Skin of body (tissue), 2 donors: ENCODE results near the gene CD8A. TPM values are rescaled to one million over a fixed set of nuclear protein-coding genes. Genes with fewer than 3 reads are reported as not detected.

Experiments used
- DNase-seq: peaks from one replicate; lab custom pipeline; 2025; lab: John Stamatoyannopoulos, UW
- total RNA-seq: library from RNA; depleted of rRNA; stranded (reverse); fragments of >200 nt; gene quantifications from one replicate; pipeline ENCODE4 v1.2.3, GENCODE V29; 2014

CD8A gene
- total RNA-seq, 1 donor from 2014 or later = not detected

- no peak for DNase-seq
Measured at GRCh38 chr2:86809481-86810121, 18.9 kb upstream of the CD8A start.

- DNase-seq = peak; percentile 73
Measured at GRCh38 chr2:86808315-86809161, 17.8 kb upstream of the CD8A start.

- peak; percentile 15 for DNase-seq
Measured at GRCh38 chr2:86807468-86808275, 17.0 kb upstream of the CD8A start.

- DNase-seq = no peak
Measured at GRCh38 chr2:86807133-86807467, 16.4 kb upstream of the CD8A start.

GRCh38 chr2:86806059-86806857 is 15.5 kb upstream of the CD8A start:
- no peak for DNase-seq

- no peak for DNase-seq
Measured at GRCh38 chr2:86800856-86801567, 10.3 kb upstream of the CD8A start.

- no peak for DNase-seq
Measured at GRCh38 chr2:86794861-86795260, 4.1 kb upstream of the CD8A start.

GRCh38 chr2:86793752-86794151 is 3.0 kb upstream of the CD8A start:
- DNase-seq = no peak

- no peak for DNase-seq
Measured at GRCh38 chr2:86791573-86791972, 860 bp upstream of the CD8A start.

- no peak for DNase-seq
Measured at GRCh38 chr2:86790134-86790675, 508 bp downstream of the CD8A start.

- DNase-seq = no peak
Measured at GRCh38 chr2:86789687-86790133, 1.0 kb downstream of the CD8A start.

GRCh38 chr2:86788881-86789686 is 1.6 kb downstream of the CD8A start:
- DNase-seq = no peak

- DNase-seq = no peak
Measured at GRCh38 chr2:86788165-86788564, 2.5 kb downstream of the CD8A start.

- no peak for DNase-seq
Measured at GRCh38 chr2:86787736-86788135, 3.0 kb downstream of the CD8A start.

- DNase-seq = no peak
Measured at GRCh38 chr2:86786001-86786536, 4.6 kb downstream of the CD8A start.

GRCh38 chr2:86785456-86785855 is 5.3 kb downstream of the CD8A start:
- no peak for DNase-seq

GRCh38 chr2:86783615-86784339 is 6.9 kb downstream of the CD8A start:
- no peak for DNase-seq

GRCh38 chr2:86782748-86783147 is 8.0 kb downstream of the CD8A start:
- no peak for DNase-seq

- no peak for DNase-seq
Measured at GRCh38 chr2:86781363-86781762, 9.3 kb downstream of the CD8A start.
